ENCODE measurements around the gene ODAPH. TPM values are rescaled to one million over a fixed set of nuclear protein-coding genes. Genes with fewer than 3 reads are reported as not detected.
A peak's percentile ranks its signal among the peaks of the same experiment; 100 is the strongest.
"Not testable (repeated sequence)": the region's sequence is repeated elsewhere in the genome, so short reads cannot be mapped to it uniquely, and the experiment has no call there.

Gene ODAPH
- total RNA-seq, 3 donors from 2014 or later: not detected

- peaks cover 0 to 16% of the 10 kb centered on the region in 2 donors for H3K4me1 ChIP-seq
- intact Hi-C loops (cut with DNase I; ENCODE audit: low total_unique reads): no loop called here
- DNase-seq (ENCODE audit: low spot score in 2 of 2): peak; percentile 94 to 95
Measured at GRCh38 chr4:75514131-75514948, 41.5 kb upstream of the ODAPH start, which contains the start of the genes RCHY1 and THAP6. Gene RCHY1 (minus strand): TSS chr4:75514403. CDS start chr4:75514286, 117 bp downstream. Gene THAP6 (plus strand): TSS chr4:75514473. CDS start chr4:75515453, 980 bp downstream.

DNA sequence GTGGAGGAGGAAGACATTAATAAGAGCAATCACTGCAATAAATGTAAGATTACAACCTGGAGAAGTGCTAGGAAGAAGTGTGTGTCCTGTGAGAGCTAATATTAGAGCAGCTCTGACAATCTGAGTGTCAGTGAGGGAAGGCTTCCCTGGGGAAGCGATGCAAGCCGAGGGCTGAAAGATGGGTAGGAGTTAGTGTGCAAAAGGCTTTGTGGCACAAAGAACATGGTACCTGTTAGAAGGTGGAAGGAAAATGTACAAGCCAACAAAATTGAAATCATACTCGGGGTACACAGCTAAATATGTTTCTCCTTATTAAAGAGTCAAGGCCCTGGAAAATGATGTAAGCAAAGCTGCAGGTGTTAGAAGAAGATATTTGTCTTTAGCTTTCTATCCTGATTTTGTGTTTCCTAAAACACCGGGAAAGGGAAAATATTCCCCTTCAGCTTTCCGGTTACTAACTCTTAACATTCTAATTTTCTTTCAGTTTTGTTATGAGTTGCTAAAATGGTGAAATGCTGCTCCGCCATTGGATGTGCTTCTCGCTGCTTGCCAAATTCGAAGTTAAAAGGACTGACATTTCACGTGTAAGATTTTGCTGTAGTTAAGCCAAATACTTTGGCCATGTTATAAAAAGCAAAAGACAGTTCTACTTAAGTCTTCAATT lies 40.8 kb upstream of the ODAPH start:
- peaks cover 0 to 16% of the 10 kb centered on the region in 2 donors for H3K4me1 ChIP-seq
- TF ChIP-seq POLR2A (IDR thresholded peaks at IDR 0.05): no peak
- TF ChIP-seq, protein P1, sequence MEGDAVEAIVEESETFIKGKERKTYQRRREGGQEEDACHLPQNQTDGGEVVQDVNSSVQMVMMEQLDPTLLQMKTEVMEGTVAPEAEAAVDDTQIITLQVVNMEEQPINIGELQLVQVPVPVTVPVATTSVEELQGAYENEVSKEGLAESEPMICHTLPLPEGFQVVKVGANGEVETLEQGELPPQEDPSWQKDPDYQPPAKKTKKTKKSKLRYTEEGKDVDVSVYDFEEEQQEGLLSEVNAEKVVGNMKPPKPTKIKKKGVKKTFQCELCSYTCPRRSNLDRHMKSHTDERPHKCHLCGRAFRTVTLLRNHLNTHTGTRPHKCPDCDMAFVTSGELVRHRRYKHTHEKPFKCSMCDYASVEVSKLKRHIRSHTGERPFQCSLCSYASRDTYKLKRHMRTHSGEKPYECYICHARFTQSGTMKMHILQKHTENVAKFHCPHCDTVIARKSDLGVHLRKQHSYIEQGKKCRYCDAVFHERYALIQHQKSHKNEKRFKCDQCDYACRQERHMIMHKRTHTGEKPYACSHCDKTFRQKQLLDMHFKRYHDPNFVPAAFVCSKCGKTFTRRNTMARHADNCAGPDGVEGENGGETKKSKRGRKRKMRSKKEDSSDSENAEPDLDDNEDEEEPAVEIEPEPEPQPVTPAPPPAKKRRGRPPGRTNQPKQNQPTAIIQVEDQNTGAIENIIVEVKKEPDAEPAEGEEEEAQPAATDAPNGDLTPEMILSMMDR (IDR thresholded peaks at IDR 0.05): no peak
- TF ChIP-seq POLR2AphosphoS5 (IDR thresholded peaks at IDR 0.05): no peak
- intact Hi-C loops (cut with DNase I; ENCODE audit: low total_unique reads): no loop called here
- DNase-seq (ENCODE audit: low spot score in 2 of 2): no peak
- H3K27ac ChIP-seq: peak overlapping the region; percentile 94 to 96
- peak overlapping the region; percentile 61 to 86 (median 79) for H3K4me3 ChIP-seq
- H3K36me3 ChIP-seq: no peaks in the 10 kb centered on the region
- no peaks in the 10 kb centered on the region for H3K27me3 ChIP-seq
- H3K9me3 ChIP-seq: no peaks in the 10 kb centered on the region

More at GRCh38 chr4:75514131-75514948, 41.5 kb upstream of the ODAPH start, which contains the start of the genes RCHY1 and THAP6:
- Histone ChIP-seq H3K27ac (peak within 1 kb of the TSS; percentile 94 to 96), H3K4me3 (peak within 1 kb of the TSS; percentile 61 to 86 (median 79)), H3K27me3 (no peaks in the 10 kb centered on the region), H3K36me3 (no peaks in the 10 kb centered on the region), H3K9me3 (no peaks in the 10 kb centered on the region)
- TF ChIP-seq, protein P1 (IDR thresholded peaks at IDR 0.05): peak in 1 of 3 donors; percentile 44
- TF ChIP-seq POLR2AphosphoS5 (IDR thresholded peaks at IDR 0.05): peak; percentile 96 to 98 (median 98)
- TF ChIP-seq POLR2A (IDR thresholded peaks at IDR 0.05): peak; percentile 92

DNA sequence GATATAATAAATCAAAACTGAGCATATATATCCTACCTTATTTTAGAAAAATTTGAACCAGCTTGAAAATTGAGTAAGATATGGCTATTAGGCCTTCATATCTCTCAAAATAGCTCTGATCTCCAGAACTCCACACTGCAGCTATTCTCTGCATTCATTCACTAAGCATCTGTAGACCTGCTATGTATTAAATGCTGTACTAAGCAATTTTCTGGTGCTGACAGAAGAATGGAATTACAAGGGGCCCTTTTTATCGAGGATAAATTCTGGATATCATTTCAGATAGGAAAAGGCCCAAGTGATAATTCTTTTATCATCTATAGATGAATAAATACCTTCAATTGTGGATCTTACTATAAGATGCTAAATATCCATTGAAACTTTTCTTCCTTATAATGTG lies 39.7 kb upstream of the ODAPH start:
- intact Hi-C loops (cut with DNase I; ENCODE audit: low total_unique reads): no loop called here
- no peak for DNase-seq (ENCODE audit: low spot score in 2 of 2)
- no peaks in the 10 kb centered on the region for H3K36me3 ChIP-seq
- H3K27ac ChIP-seq: no peak overlapping the region
- H3K9me3 ChIP-seq: no peaks in the 10 kb centered on the region
- H3K4me3 ChIP-seq: no peak overlapping the region
- TF ChIP-seq, protein P1 (IDR thresholded peaks at IDR 0.05): no peak
- TF ChIP-seq POLR2A (IDR thresholded peaks at IDR 0.05): no peak
- no peak for TF ChIP-seq POLR2AphosphoS5 (IDR thresholded peaks at IDR 0.05)
- H3K4me1 ChIP-seq: peaks cover 0 to 15% of the 10 kb centered on the region in 2 donors
- no peaks in the 10 kb centered on the region for H3K27me3 ChIP-seq

DNA sequence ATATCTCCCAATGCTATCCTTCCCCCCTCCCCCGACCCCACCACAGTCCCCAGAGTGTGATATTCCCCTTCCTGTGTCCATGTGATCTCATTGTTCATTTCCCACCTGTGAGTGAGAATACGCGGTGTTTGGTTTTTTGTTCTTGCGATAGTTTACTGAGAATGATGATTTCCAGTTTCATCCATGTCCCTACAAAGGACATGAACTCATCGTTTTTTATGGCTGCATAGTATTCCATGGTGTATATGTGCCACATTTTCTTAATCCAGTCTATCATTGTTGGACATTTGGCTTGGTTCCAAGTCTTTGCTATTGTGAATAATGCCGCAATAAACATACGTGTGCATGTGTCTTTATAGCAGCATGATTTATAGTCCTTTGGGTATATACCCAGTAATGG lies 36.4 kb upstream of the ODAPH start:
- H3K4me1 ChIP-seq; intact Hi-C loops (cut with DNase I; ENCODE audit: low total_unique reads); H3K36me3 ChIP-seq; H3K27me3 ChIP-seq; H3K4me3 ChIP-seq; DNase-seq (ENCODE audit: low spot score in 2 of 2); H3K27ac ChIP-seq; H3K9me3 ChIP-seq: not testable (repeated sequence)

- TF ChIP-seq, protein P1 (IDR thresholded peaks at IDR 0.05): no peak
- TF ChIP-seq POLR2AphosphoS5 (IDR thresholded peaks at IDR 0.05) (no peak), POLR2A (IDR thresholded peaks at IDR 0.05) (no peak)
- H3K9me3 ChIP-seq: no peaks in the 10 kb centered on the region
- H3K4me1 ChIP-seq: no peaks in the 10 kb centered on the region
- H3K27me3 ChIP-seq: no peaks in the 10 kb centered on the region
- intact Hi-C loops (cut with DNase I; ENCODE audit: low total_unique reads): no loop called here
- H3K4me3 ChIP-seq: no peak overlapping the region
- peaks cover 4% of the 10 kb centered on the region for H3K36me3 ChIP-seq
- no peak for DNase-seq (ENCODE audit: low spot score in 2 of 2)
- H3K27ac ChIP-seq: no peak overlapping the region
Measured at GRCh38 chr4:75525086-75525485, 30.8 kb upstream of the ODAPH start.
